ENCODE data around the gene ARHGAP24.

The ARHGAP24 gene

DNA sequence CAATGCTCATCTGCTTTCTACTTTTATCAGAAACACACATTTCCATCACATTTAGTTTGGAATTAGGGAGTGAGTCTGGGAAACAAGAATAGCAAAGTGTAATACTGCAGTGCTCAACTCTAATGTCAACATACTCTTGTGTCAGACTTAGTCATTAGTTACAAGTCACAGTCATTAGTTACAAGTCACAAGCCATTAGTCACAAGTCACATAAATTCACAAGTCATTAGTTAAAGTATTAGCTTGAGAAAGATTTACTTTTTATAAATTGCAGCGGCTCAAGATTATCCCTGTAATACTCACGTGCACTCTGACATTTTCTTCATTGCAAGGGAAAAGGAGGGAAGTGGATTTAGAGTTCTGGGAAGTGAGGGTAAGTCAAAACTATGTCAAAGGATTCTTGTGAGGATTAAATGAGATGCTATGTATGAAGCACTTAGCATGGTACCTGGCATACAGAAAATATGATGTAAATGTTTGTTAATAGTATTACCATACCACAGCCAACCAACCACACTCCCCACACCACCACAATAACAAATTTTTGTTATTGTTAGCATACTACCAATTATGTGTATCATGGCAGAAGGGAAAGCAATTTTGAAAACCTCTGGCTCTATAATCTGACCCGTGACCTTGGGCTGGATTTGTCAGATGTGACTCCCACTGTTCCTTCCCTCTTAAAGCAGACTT is 116.6 kb downstream of the ARHGAP24 start:
- no peak for DNase-seq

DNA sequence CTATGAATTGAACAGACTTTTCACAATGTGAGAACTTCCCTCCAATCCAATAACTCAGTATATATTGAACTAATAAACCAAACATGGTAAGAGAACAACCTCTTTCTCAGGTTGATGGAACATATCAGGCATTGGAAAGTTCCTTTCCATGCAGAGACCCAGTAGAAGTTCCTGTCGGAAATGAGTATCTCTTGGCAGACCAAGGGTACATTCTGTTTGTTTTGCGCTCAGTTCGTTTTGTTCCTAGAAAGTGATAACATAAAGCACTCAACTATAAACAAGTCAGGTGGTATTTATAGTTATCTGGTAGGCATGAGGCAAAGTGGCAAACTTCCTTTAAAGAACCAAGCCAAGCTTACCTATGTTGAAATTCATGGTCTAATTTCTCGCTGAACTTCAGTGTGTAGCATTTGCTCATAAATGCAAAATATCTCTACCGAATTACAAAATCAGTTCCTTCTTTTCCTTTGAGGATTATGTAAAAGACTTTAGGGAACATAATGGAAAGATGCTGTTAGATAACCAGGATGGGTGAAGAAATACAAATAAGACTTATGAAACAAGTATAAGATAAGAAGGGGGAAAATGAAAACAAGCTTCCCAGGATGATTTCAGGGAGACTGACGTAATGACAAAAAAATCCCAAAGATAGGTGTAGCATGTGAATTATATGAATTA is 120.3 kb downstream of the ARHGAP24 start:
- no peak for DNase-seq

DNA sequence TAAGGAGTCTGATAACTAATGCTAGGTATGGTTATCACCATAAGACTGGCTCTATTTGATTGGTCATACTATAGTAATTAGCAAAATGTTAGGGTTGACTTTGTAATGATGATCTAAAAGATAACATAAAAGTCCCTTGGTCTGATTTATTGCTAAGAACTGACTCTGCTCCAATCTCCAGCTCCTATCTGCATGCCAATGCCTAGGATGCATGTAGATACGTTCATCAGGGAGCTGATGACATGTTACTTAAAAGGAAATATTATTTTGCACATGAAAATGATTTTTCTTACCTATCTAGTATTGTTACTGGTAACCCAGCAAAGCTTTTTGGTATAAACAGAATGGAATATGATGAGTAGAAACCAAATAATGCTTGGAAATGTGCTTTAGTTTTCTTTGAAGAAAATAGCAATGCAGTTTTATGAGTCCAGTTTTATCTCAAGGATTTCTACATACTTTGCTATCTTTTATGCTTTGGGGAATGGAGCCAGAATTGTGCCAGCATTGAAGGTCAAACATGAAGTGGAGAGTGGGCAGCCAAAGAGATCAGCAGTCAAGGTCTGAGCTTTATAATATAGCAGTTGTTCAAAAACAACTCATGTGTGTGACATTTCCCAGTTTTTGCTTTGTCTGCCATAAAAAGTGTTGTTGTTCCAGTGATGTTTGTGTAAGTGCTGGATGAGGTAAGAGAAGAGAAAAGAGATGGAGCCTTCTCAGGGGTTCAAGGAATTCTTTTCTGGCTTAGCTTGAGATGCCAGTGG is 121.0 kb downstream of the ARHGAP24 start:
- DNase-seq = no peak

DNA sequence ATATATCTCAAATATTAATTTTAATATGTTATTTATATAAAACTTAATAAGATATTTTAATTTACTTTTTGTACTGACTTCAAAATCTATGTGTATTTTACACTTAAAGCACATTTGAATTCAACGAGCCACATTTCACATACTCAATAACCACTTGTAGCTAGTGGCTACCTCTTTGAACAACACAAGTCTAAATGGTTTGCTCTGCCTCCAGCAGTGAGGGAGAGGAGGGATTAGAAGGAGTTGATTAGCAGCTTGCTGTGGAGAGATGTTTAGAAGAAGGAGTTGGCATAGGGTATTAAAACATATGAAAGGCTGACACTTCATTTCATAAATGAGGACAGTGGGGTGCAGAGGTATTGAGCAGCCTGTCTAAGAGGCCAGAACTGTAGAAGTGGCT is 124.0 kb downstream of the ARHGAP24 start:
- no peak for DNase-seq

DNA sequence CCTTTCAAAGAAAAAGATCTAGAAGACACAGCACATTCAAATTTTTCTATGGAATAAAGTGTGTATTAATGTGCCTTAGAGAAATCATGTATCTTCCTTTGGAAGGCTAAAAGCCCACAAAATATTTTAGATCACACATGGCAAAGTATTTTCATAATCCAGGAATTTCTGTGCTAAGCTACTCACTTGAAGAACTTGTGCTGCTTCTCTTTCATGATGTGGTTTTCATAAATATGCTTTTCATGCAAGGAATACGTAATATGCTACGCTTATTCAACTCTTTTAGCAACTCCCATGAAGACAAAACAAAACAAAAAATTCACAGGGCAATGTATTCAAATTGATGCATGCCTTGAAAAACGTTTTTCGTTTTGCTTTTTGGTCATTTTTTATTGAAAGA is 125.6 kb downstream of the ARHGAP24 start:
- no peak for DNase-seq

DNA sequence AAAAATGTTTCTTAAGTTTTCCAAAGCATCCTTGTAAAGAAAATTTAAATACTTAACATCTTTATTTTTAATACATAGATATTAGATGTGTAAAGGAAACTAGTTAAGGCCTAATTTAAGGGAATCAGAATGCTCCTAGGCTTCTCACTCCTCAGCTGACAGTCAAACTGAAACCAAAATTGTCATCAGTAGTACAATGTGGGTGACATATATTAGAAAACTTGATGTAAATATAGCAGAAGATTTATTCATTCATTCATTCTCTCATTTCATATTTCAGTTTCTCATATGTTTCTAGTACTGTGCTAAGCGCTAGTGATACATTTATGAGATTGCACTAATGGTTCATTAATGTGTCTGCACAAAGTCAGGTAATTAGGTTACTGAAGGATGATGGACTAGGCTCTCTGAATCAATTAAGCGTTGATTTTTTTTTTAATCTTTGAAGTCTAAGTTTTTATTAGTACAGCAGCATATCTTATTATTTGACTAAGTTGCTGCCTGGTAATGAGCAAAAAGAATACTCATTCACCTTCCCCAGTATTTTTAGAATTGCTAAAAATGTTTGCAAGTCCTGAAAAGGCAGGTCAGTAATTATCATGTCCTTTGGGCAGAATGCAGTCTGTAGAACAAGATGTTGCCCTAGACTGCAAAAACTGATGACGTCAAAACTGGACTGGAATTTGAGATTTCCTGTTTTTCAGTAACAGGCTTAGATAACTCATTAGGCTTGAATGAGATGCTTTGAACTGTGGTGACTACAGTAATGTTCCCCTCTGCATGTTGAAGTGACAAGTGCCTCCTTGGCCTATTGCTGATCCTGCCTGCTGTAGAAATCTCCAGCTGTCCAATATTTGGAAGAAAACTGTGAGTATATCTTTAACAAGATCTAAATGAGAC is 128.7 kb downstream of the ARHGAP24 start:
- DNase-seq = peak; percentile 66 to 72

DNA sequence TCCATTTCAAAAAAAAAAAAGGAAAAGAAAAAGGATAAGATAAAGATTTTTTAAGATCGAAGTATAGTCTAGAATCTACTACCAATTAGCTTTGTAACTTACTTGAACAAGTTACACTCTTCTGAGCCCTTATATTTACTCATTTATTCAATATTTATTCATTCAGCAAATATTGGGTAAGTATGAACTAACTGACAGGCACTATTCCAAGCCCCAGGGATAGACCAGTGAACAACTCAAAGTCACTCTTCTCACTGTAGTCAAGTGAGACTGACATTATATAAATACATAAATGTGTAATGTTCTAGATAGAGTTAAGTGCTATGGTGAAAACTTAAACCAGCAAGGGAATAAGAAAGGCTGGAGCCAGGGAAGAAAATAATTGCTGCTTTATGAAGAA is 131.6 kb downstream of the ARHGAP24 start:
- no peak for DNase-seq

DNA sequence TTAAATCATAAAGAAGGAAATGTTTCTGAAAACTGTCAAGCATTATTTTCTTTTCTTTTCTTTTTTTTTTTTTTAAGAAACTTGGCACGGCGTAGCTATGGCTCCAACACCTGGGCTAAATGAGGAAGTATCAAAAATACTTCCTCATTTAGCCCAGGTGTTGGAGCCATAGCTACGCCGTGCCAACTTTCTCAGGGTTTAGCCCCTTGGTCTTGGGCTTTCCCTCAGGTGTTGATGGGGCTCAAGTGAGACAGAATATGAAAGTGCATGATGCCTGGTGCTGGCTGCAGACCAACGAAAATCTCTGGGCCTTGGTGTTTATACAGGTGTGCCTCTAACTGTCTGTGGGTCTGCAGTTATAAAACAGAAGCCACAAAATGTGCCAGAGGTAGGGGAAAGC is 132.7 kb downstream of the ARHGAP24 start:
- DNase-seq = peak; percentile 89 to 93

DNA sequence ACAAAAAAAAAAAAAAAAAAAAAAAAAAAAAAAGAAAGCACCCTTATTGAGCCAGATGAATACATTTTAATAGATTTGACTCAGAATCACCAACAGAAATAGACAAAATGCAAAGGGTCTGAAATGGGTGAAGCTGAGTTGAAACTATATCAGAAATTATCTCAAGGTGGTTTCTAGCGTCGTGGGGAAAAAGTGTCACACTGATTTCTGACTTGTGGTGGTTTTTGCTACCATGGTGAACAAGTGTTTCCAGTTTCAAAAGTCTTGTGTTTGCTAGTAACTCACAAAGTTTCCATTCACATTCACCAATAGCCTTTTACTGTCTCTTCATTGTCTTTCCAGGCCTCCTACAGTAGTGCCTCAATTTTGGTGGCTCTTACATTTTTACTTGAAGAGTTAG is 135.5 kb downstream of the ARHGAP24 start:
- DNase-seq = no peak

DNA sequence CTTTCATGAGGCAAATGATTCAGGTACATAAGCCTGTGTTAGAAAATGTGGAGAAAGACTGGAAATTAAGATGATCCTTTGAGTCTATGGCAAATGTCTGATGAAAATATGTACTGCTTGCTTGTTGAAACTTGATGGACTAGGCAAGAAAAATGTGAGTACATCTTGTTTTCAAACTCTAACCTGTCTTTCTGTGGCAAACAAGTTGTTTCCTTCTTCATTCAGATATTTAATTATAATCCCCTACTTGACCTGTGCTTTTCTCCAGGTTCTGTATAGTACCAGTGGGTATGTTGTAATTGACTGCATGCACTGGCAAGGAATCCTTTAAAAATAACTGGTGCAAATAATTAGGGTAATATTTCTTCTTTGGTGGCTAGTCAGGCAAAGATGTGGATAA is 136.7 kb downstream of the ARHGAP24 start:
- no peak for DNase-seq

DNA sequence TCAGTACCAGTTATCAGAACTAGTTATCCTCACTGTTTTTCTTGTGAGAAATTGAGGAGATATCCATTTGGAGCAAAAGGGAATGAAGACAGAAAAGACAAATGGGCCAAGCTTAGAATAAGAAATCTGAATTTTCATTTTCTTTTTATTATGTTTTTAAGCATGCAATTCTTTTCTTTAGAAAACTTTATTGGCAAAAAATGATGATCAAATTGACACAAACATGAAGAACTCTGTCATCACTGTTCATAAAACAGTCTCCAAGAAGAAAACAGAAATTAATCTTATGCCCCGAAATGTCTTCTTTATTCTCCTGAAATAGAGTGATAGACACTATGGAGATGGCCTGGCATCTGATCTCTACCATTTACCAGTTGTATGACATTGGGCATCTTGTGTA is 139.0 kb downstream of the ARHGAP24 start:
- DNase-seq = no peak

DNA sequence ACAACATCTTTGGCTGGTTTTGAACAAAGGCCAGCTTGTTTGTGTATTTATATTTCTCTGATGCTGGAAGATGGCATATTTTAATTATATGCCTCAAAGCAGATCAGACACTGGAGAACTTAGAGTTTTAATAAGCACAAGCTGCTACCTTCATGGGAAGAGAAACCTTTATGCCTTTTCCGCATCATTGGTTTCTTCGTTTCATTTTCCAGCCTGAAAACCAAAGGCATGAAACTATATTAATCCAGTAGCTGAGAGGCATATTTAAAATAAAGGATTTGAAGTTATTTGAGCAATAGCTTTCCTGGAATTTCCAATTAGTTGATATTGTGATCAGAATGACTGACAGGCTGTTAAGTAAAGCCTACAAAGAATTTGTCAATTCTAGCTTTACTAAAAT is 141.0 kb downstream of the ARHGAP24 start:
- DNase-seq = no peak

DNA sequence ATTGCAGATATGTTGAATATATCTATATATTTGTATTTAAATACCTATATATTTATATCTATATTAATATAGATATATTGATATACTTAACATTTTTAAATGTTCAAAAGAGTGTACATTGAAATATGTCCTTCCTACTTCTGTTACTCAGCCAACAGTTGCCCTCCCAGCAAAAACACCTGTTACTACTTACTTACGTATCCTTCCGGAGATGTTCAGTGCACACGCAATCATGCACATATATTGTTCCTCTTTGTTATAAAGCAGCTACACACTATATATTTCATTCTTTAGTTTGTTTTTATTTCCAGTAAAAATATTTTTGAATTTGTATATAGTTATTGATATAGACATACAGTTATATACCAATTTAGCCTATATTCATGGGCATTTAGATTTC is 142.3 kb downstream of the ARHGAP24 start:
- DNase-seq = no peak

DNA sequence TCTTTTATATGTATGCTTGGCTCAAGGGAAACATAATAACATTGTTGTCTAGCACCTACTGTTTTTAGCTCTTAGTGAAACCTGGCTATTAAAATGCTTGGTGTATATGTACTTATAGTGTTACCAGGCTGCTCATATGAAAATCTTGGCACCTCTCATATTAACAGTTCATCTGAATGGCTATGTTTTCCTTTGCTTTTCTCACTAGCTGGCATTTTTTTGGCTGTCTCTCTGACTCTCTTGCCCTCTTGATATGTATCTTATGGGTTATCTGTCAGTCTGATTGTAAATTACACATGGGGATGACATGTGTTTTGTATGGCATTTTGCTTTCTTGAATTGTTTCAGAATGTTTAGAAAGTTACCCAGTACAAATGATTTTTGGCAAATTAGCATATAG is 158.0 kb downstream of the ARHGAP24 start:
- no peak for DNase-seq

DNA sequence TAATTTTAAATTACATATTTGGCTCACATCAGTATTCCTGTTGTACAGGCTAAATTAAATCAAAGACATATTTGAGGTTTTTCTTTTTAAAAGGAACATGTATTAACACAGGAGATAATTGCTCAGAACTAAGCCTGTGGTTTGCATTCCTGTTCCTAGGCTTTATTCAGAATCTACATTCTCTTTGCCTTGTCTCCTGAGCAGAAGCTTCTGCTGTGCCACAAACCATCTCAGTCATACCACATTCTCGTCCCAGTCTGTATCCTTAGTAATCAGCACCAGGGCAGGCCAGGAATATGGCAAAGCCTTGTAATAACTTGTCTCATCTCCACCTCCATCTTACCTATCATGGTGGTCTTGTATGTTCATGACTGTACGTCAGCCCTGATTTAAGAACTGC is 162.8 kb downstream of the ARHGAP24 start:
- DNase-seq = no peak

DNA sequence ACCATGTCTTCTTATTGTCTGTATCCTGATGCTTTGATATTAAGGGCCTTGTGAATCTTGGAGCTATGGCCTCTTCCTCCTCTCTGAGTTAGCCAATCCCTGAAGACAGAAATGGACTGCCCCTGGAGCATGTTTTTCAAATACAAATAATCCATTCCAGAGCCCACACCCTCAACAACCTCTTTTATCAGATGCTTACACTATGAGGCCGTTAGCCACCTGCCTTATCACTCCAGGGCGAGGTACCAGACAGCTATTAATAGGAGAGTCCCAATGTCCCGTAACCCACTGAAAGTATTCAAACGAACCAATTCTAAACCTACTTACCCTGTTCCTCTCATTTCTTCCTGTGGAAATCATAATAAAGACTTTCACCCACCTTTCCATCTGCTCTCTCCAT is 165.0 kb downstream of the ARHGAP24 start:
- DNase-seq = no peak

DNA sequence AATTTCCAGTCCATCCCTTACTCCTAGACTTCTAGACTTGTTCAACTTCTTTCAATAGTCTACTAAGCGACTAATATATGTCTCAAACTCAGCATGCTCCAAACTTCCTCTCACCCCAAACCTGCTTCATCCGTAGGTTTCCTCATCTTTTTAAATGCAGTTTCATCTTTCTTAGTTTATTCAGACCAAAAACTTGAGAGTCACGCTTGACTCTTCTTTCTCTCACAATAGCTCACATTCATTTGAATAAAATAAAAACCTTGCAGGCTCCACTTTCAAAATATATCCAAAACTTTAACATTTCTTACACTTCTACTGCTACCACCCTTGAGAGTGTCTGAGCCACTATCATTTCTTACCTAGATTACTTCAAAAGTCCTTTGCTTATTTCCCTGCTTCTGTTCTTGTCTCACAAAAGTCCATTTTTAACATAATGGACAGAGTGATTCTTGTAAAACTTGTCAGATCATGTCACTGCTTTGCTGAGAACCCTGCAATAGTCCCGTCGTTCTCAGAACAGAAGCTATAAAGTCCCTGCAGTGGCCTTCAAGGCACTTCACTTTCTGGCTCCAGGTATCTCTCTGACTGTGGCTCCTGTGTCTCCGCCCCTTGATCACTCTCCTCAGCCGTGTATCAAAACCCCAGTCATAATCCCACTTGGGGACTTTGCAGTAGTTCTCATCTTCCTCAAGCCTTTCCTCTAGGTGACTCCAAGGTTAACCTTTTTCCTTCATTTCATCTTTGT is 167.6 kb downstream of the ARHGAP24 start:
- no peak for DNase-seq

DNA sequence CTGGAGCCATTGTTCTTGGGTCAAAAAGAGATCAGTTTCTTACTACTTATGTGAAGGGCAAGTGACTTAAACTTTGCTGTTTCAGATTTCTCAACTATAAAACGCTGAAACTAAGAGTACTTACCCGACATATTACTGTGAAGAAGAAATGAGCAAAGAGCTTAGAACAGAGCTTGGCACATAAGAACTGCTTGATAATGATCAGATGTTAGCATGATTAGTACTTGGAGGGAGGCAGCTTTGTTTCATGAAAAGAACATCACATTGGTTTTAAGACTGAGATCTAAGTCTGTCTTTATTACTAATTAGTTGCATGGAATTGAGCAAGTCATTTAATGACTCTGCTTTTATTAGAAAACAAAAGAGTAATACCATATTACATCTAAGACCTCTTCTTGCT is 169.1 kb downstream of the ARHGAP24 start:
- DNase-seq = no peak

DNA sequence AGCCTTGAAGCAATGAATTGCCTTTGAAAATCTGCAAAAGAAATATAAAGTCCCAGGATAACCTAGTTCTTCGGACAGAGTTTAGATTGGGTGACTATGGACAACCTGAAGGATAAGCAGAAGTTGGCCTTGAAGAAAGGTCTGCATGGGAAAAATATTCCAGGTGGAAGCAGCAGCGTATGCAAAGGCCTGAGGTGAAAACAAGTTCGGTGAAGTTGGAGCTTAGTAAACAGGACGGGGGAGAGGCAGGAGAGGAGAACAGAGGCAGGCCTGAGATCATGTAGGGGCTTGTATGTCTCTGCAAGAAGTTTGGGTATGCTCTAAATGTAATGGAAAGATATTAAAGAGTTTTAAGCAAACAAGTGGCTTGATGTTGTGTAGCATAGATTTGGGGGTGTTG is 176.0 kb downstream of the ARHGAP24 start:
- no peak for DNase-seq

DNA sequence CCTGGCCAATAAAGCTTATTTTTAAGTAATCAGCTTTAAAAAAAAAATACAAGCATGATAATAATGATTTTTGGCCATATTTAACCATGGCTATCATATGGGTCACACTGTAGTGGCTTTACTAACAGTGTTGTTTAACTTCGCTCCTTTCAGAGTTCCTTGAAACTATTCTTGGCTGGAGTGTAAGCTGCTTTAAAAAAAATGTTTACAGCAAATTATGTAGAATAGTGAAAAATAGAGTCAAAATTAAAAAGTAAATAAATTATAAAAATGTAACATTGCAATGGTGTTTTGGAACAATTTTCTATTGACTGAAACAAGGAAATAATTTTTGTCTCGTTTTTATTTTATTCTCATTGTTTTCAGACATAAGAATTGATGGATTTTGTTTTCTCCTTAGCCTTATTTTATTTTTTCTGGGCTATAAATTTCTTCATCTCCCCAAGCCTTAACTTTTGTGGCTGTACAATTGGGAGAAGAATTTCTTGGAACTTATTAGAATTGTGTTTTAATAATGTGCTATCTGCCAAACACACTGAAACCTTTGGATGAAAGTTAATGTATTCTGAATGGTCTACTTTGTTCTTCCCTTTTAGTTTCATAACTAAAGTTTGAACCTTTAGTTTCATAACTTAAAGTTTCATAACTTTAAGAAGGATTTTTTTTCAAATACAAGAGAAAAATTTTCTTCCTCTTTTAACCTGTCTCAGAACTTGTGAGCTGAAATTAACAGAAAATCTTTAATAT is 182.0 kb downstream of the ARHGAP24 start:
- DNase-seq = no peak

DNA sequence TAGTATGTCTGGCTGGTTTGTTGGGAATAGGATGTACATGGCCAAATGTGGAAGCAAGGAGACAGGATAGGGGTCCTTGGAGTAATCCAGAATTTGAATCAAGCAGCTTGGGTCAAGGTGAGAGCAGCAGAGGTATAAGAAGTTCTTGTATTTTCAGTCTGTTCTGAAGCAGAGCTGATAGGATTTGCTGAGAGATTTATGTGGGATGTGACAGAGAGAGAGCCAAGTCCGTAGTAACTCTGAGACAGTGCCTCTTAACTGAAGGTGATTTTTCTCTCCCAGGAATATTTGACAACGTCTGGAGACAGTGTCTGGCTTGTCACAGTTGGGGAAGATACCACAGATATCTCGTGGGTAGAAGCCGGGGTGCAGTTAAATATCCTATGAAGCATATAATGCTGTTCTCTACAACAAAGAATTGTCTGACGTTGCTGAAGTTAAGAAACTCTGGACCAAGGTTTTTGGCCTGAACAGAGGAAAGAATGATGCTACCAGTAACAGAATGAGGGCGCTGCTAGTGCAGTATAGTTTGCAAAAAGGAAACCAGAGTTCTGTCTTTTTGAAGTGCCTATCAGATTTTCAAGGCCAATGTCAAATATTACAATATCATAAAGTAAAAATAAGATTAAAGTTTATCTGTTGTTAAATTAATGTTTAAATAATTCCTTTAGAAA is 184.0 kb downstream of the ARHGAP24 start:
- no peak for DNase-seq

Measured in SHP77 (cell line).